Measurements from ENCODE around the gene CCL19.

GRCh38 chr9:34723141-34723540 lies 32.1 kb upstream of the CCL19 start:
- TF ChIP-seq POLR2AphosphoS5 (IDR thresholded peaks at IDR 0.05; ENCODE audit: low read depth, low read length) (no peak), EZH2 (IDR thresholded peaks at IDR 0.05) (no peak), CTCF (IDR thresholded peaks at IDR 0.05 in 2 of 3, conservative IDR thresholded peaks at IDR 0.05 in 1 of 3; ENCODE audit: borderline replicate concordance in 1 of 3, insufficient read depth in 1 of 3, low read depth in 2 of 3, low read length in 2 of 3) (no peak), EZH2phosphoT487 (IDR thresholded peaks at IDR 0.05; ENCODE audit: borderline replicate concordance) (no peak), POLR2A (IDR thresholded peaks at IDR 0.05; ENCODE audit: borderline replicate concordance, extremely low read depth, insufficient read depth, insufficient read length) (no peak), ZNF274 (IDR thresholded peaks at IDR 0.05; ENCODE audit: low read depth, low read length) (no peak), ELF1 (IDR thresholded peaks at IDR 0.05; ENCODE audit: borderline replicate concordance, low read depth) (no peak), SRF (IDR thresholded peaks at IDR 0.05; ENCODE audit: low read depth) (no peak), TCF7L2 (IDR thresholded peaks at IDR 0.05; ENCODE audit: borderline replicate concordance, extremely low read depth, insufficient read depth, insufficient read length) (no peak), JUND (IDR thresholded peaks at IDR 0.05) (no peak), RAD21 (IDR thresholded peaks at IDR 0.05; ENCODE audit: low read depth) (no peak), CEBPB (IDR thresholded peaks at IDR 0.05; ENCODE audit: low read depth) (no peak)
- TF ChIP-seq, protein P1, sequence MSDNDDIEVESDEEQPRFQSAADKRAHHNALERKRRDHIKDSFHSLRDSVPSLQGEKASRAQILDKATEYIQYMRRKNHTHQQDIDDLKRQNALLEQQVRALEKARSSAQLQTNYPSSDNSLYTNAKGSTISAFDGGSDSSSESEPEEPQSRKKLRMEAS (IDR thresholded peaks at IDR 0.05), result no peak
- TF ChIP-seq, protein P2, sequence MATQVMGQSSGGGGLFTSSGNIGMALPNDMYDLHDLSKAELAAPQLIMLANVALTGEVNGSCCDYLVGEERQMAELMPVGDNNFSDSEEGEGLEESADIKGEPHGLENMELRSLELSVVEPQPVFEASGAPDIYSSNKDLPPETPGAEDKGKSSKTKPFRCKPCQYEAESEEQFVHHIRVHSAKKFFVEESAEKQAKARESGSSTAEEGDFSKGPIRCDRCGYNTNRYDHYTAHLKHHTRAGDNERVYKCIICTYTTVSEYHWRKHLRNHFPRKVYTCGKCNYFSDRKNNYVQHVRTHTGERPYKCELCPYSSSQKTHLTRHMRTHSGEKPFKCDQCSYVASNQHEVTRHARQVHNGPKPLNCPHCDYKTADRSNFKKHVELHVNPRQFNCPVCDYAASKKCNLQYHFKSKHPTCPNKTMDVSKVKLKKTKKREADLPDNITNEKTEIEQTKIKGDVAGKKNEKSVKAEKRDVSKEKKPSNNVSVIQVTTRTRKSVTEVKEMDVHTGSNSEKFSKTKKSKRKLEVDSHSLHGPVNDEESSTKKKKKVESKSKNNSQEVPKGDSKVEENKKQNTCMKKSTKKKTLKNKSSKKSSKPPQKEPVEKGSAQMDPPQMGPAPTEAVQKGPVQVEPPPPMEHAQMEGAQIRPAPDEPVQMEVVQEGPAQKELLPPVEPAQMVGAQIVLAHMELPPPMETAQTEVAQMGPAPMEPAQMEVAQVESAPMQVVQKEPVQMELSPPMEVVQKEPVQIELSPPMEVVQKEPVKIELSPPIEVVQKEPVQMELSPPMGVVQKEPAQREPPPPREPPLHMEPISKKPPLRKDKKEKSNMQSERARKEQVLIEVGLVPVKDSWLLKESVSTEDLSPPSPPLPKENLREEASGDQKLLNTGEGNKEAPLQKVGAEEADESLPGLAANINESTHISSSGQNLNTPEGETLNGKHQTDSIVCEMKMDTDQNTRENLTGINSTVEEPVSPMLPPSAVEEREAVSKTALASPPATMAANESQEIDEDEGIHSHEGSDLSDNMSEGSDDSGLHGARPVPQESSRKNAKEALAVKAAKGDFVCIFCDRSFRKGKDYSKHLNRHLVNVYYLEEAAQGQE (IDR thresholded peaks at IDR 0.05; ENCODE audit: low read depth), result no peak

Measured in HCT116 (cell line).